Activated T-helper 9 cell treated with anti-CD3 and anti-CD28 coated beads, Interleukin-2, amount 50 U/mL, for 16 hours (primary cell): ENCODE data around the gene ANAPC2.

Source experiments
- DNase-seq: peaks from one replicate; pipeline ENCODE4 v3.0.0-alpha.2; 2020; ENCODE audit warnings: low read depth

The ANAPC2 gene

GRCh38 chr9:137227054-137227852 lies 38.9 kb upstream of the ANAPC2 start, which contains the start of gene RNF224:
Gene RNF224, plus strand, starts transcription at chr9:137227502. Its CDS starts 834 bp downstream, at chr9:137228336.
- peak; percentile 69 for DNase-seq

- DNase-seq = no peak
Observed at GRCh38 chr9:137226338-137227053, 38.1 kb upstream of the ANAPC2 start.

GRCh38 chr9:137225699-137226331 lies 37.5 kb upstream of the ANAPC2 start:
- no peak for DNase-seq

- DNase-seq = no peak
Observed at GRCh38 chr9:137224830-137225694, 36.7 kb upstream of the ANAPC2 start, which contains the start of gene CYSRT1. Gene CYSRT1, plus strand, starts transcription at chr9:137225174. Its CDS starts 448 bp downstream, at chr9:137225622.

- peak; percentile 97 for DNase-seq
Observed at GRCh38 chr9:137223078-137223970, 35.0 kb upstream of the ANAPC2 start.

GRCh38 chr9:137222190-137223077 lies 34.1 kb upstream of the ANAPC2 start, which contains the start of gene RNF208:
Gene RNF208, minus strand, starts transcription at chr9:137222240. Its CDS starts 1,028 bp downstream, at chr9:137221212.
- DNase-seq = no peak

GRCh38 chr9:137221506-137222111 lies 33.2 kb upstream of the ANAPC2 start:
- no peak for DNase-seq

- no peak for DNase-seq
Observed at GRCh38 chr9:137221095-137221505, 32.7 kb upstream of the ANAPC2 start.

- DNase-seq = no peak
Observed at GRCh38 chr9:137220317-137221094, 32.1 kb upstream of the ANAPC2 start.

- no peak for DNase-seq
Observed at GRCh38 chr9:137219757-137220316, 31.5 kb upstream of the ANAPC2 start.

GRCh38 chr9:137218754-137219271 lies 30.5 kb upstream of the ANAPC2 start:
- DNase-seq = no peak

- DNase-seq = no peak
Observed at GRCh38 chr9:137218212-137218753, 29.9 kb upstream of the ANAPC2 start.

- no peak for DNase-seq
Observed at GRCh38 chr9:137217276-137218211, 29.2 kb upstream of the ANAPC2 start.

GRCh38 chr9:137216188-137216965 lies 28.0 kb upstream of the ANAPC2 start:
- DNase-seq = no peak
